Endothelial cell of umbilical vein (primary cell): ENCODE measurements around the gene TAF13.

Source experiments
- EZH2 ChIP-seq: IDR thresholded peaks from 2 replicates; pipeline ENCODE4 v1.6.1; 2012; ENCODE audit warnings: borderline replicate concordance, low read depth, mild to moderate bottlenecking, moderate library complexity, low read length, inconsistent platforms; ENCODE audit not compliant: severe bottlenecking
- POLR2A ChIP-seq: IDR thresholded peaks from 2 replicates; pipeline ENCODE4 v1.6.1; 2012; ENCODE audit warnings: low read depth, mild to moderate bottlenecking, control low read depth, low read length
- TF ChIP-seq, protein P1 (sequence below), 2 donors: IDR thresholded peaks; 1 replicate in 1 of 2; 2 replicates in 1 of 2; pipeline ENCODE4 v1.5.1; 2011; ENCODE audit warnings: low read length in 2 of 2, mild to moderate bottlenecking in 2 of 2, moderate library complexity in 2 of 2, control low read depth in 1 of 2, inconsistent platforms in 1 of 2, low read depth in 1 of 2; ENCODE audit not compliant: insufficient read depth in 1 of 2; ENCODE audit errors: extremely low read depth in 1 of 2

DNA sequence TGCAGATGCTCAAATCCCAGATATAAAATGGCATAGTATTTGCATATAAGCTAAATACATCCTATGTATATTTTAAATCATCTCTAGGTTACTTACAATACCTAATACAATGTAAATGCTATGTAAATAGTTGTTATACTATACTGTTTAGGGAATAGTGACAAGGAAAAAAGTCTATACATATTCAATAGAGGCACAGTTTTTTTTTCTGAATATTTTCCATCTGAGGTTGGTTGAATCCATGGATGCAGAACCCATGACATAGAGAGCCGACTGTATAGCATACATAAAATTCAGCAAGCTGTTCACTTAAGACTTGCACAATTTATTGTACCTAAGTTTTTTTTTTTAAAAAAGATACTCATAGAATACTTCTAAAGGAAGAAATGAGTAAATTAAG lies 6.5 kb downstream of the TAF13 start:
- TF ChIP-seq, protein P1, sequence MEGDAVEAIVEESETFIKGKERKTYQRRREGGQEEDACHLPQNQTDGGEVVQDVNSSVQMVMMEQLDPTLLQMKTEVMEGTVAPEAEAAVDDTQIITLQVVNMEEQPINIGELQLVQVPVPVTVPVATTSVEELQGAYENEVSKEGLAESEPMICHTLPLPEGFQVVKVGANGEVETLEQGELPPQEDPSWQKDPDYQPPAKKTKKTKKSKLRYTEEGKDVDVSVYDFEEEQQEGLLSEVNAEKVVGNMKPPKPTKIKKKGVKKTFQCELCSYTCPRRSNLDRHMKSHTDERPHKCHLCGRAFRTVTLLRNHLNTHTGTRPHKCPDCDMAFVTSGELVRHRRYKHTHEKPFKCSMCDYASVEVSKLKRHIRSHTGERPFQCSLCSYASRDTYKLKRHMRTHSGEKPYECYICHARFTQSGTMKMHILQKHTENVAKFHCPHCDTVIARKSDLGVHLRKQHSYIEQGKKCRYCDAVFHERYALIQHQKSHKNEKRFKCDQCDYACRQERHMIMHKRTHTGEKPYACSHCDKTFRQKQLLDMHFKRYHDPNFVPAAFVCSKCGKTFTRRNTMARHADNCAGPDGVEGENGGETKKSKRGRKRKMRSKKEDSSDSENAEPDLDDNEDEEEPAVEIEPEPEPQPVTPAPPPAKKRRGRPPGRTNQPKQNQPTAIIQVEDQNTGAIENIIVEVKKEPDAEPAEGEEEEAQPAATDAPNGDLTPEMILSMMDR (IDR thresholded peaks at IDR 0.05; ENCODE audit: extremely low read depth in 1 of 2, insufficient read depth in 1 of 2, low read depth in 1 of 2, low read length in 2 of 2), result no peak
- TF ChIP-seq EZH2, result no peak
- TF ChIP-seq POLR2A, result no peak
